HG02588 (cell line): ENCODE results near the gene SCCPDH.
"Not testable (repeated sequence)": the region's sequence is repeated elsewhere in the genome, so short reads cannot be mapped to it uniquely, and the experiment has no call there.

Experiments used
- ATAC-seq: cut with Tn5 transposase; IDR thresholded peaks from one replicate; pipeline ENCODE4 v1.9.1; 2021; ENCODE audit warnings: mild to moderate bottlenecking, moderate library complexity; ENCODE audit not compliant: unreplicated experiment

Gene SCCPDH

GRCh38 chr1:246724016-246724730 lies at the start of gene SCCPDH:
TSS of gene SCCPDH (plus strand) at chr1:246724409. CDS start at chr1:246724423, 14 bp downstream.
- ATAC-seq: peak; percentile 97

GRCh38 chr1:246677842-246678241 lies 46.4 kb upstream of the SCCPDH start:
- ATAC-seq: no peak

GRCh38 chr1:246678816-246679793 lies 45.1 kb upstream of the SCCPDH start:
- no peak for ATAC-seq

GRCh38 chr1:246679794-246680177 lies 44.4 kb upstream of the SCCPDH start:
- ATAC-seq: no peak

GRCh38 chr1:246680190-246680589 lies 44.0 kb upstream of the SCCPDH start:
- no peak for ATAC-seq

- ATAC-seq: no peak
Observed at GRCh38 chr1:246680696-246681130, 43.5 kb upstream of the SCCPDH start.

- ATAC-seq: no peak
Observed at GRCh38 chr1:246681900-246682895, 42.0 kb upstream of the SCCPDH start.

GRCh38 chr1:246683521-246683920 lies 40.7 kb upstream of the SCCPDH start:
- no peak for ATAC-seq

GRCh38 chr1:246687002-246687401 lies 37.2 kb upstream of the SCCPDH start:
- no peak for ATAC-seq

GRCh38 chr1:246689409-246690008 lies 34.7 kb upstream of the SCCPDH start:
- peak; percentile 97 for ATAC-seq

GRCh38 chr1:246690100-246690499 lies 34.1 kb upstream of the SCCPDH start:
- no peak for ATAC-seq

- no peak for ATAC-seq
Observed at GRCh38 chr1:246691622-246692495, 32.4 kb upstream of the SCCPDH start.

- not testable (repeated sequence) for ATAC-seq
Observed at GRCh38 chr1:246694213-246694895, 29.9 kb upstream of the SCCPDH start.

GRCh38 chr1:246695136-246695535 lies 29.1 kb upstream of the SCCPDH start:
- no peak for ATAC-seq

GRCh38 chr1:246695666-246696065 lies 28.5 kb upstream of the SCCPDH start:
- ATAC-seq: no peak

- ATAC-seq: no peak
Observed at GRCh38 chr1:246698466-246699094, 25.6 kb upstream of the SCCPDH start.

- peak; percentile 96 for ATAC-seq
Observed at GRCh38 chr1:246699095-246699735, 25.0 kb upstream of the SCCPDH start.

- no peak for ATAC-seq
Observed at GRCh38 chr1:246703581-246703980, 20.6 kb upstream of the SCCPDH start.
